A549 (cell line): ENCODE measurements around the gene DDB1.

Source experiments
- CBX8 ChIP-seq: fragments of 200-600 bp; sonication (generic); IDR thresholded peaks from 2 replicates; pipeline ENCODE4 v1.6.1; 2016
- CTCF ChIP-seq: fragments of >200 bp; sonication (Bioruptor Twin); formaldehyde crosslinking; IDR thresholded peaks from 3 replicates; pipeline ENCODE4 v1.5.1; 2016
- EP300 ChIP-seq, 2 experiments: fragments of >200 bp; sonication (Bioruptor Twin); formaldehyde crosslinking; IDR thresholded peaks; 2 replicates in 1 of 2; 3 replicates in 1 of 2; pipeline ENCODE4 v1.6.1; 2016 to 2017
- MAX ChIP-seq: IDR thresholded peaks from 2 replicates; pipeline ENCODE4 v1.6.1; 2012
- POLR2A ChIP-seq: IDR thresholded peaks from 2 replicates; pipeline ENCODE4 v1.6.1; 2012; ENCODE audit warnings: mild to moderate bottlenecking, low read length
- RFX5 ChIP-seq: fragments of 450-650 bp; IDR thresholded peaks from 2 replicates; pipeline ENCODE4 v1.7.1; 2014; ENCODE audit warnings: antibody characterized with exemption, mild to moderate bottlenecking, moderate library complexity

GRCh38 chr11:61349916-61350315 is 17.0 kb upstream of the DDB1 start:
- TF ChIP-seq CTCF, result no peak
- TF ChIP-seq RFX5, result no peak
- TF ChIP-seq MAX, result no peak
- no peak for TF ChIP-seq EP300 (IDR thresholded peaks at IDR 0.05)
- no peak for TF ChIP-seq POLR2A
- no peak for TF ChIP-seq CBX8
